ENCODE measurements around the gene SLC4A5.

Gene SLC4A5

DNA sequence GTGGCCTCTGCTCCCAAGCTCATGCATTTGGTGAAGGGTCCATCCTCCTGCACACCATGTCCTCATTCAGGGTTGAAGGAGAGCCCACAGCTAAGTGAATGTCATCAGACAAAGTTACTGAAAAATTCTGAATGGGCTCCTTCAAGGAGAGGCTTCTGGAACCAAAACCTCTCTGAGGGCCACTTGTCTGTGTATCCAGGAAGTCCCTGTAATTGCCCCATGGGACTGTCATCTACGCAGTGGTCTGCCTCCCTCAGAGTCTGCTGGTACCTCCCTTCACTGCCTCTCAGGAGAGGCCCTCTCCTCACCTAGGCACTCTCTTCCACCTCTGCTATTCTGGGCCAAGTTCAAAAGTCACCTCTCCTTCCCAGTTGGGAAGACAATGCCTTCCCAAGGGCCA is 68.0 kb downstream of the SLC4A5 start:
- TF ChIP-seq, protein P1, sequence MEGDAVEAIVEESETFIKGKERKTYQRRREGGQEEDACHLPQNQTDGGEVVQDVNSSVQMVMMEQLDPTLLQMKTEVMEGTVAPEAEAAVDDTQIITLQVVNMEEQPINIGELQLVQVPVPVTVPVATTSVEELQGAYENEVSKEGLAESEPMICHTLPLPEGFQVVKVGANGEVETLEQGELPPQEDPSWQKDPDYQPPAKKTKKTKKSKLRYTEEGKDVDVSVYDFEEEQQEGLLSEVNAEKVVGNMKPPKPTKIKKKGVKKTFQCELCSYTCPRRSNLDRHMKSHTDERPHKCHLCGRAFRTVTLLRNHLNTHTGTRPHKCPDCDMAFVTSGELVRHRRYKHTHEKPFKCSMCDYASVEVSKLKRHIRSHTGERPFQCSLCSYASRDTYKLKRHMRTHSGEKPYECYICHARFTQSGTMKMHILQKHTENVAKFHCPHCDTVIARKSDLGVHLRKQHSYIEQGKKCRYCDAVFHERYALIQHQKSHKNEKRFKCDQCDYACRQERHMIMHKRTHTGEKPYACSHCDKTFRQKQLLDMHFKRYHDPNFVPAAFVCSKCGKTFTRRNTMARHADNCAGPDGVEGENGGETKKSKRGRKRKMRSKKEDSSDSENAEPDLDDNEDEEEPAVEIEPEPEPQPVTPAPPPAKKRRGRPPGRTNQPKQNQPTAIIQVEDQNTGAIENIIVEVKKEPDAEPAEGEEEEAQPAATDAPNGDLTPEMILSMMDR (IDR thresholded peaks at IDR 0.05), result no peak
- Histone ChIP-seq H3K4me3 (no peak overlapping the region), H3K27ac (no peak overlapping the region)
- no peak for DNase-seq (ENCODE audit: low spot score)

DNA sequence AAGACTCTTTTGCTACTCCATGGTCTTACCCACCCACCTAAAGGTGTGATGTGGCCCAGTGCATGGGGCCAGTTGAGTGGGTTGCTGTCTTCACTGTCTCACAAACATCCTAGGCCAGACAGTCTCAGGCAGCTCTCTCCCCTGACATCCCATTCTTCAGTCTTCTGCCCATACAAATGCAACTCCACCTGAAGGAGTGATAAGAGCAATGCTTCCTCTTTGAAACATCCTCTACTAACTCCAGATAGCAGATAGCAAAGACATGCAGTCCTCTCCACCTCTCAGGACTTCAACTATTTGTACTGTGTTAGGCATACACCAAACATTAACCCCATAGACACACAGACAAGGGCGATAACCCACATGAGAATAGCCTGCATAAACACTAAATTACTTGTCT is 73.5 kb downstream of the SLC4A5 start:
- no peak overlapping the region for H3K4me3 ChIP-seq
- no peak for DNase-seq (ENCODE audit: low spot score)
- TF ChIP-seq, protein P1 (IDR thresholded peaks at IDR 0.05), result no peak
- H3K27ac ChIP-seq, result no peak overlapping the region

DNA sequence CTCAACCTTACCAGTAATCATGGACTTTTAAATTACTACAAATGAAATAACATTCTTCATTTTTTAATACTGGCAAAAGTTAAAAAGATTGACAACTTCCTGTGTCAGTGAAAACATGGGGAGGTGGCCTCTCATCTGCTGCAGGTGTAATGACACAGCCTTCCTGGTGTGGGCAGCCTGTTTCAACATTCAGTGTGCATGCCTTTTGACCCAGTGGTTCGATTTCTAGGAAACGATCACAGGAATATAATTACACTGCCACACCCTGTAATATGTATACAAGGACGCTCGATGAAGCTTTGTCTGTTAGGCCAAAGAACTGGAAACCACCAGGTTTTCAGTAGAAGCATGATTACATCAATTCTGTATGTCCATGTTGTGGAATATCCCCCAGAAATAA is 76.1 kb downstream of the SLC4A5 start:
- no peak for DNase-seq (ENCODE audit: low spot score)
- TF ChIP-seq, protein P1 (IDR thresholded peaks at IDR 0.05), result no peak
- Histone ChIP-seq H3K27ac (no peak overlapping the region), H3K4me3 (no peak overlapping the region)

DNA sequence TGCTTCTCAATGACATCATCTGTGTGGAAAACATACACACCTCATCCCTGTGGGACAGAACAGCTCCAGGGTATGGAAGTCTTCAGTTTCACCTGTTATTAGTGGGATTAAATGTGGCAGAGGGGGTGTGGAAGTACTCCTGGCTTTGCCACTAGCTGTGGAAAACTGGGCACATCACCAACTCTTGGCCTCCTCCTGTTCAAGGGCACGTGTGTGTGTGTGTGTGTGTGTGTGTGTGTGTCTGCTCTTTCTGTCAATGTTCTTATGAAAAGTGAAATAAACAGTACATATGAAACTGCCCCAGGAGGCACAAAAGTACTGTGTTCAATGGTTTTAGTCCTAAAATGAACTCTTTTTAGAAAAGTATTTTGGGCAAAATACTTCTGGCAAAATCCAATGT is 78.9 kb downstream of the SLC4A5 start:
- TF ChIP-seq, protein P1 (IDR thresholded peaks at IDR 0.05), result no peak
- Histone ChIP-seq H3K27ac (no peak overlapping the region), H3K4me3 (no peak overlapping the region)
- no peak for DNase-seq (ENCODE audit: low spot score)

DNA sequence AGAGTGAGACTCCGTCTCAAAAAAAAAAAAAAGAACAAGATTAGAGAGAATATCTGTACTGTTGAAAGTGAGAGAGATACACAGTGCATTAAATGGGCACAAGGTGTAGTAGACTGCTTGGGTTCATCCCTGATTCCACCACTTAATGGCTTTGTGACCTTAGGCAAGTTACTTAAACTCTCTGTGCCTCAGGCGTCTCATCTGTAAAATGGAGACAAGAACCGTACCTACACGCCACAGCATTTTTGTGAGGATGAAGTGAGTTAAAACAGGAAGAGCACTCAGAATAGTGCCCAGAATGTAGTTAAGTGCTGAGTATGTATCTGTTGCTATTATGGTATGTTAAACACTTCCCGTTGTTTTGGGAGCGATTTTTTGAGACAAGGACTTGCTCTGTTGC is 80.5 kb downstream of the SLC4A5 start:
- DNase-seq (ENCODE audit: low spot score), result no peak
- TF ChIP-seq, protein P1 (IDR thresholded peaks at IDR 0.05), result no peak

GRCh38 chr2:74261204-74261864 is 81.9 kb downstream of the SLC4A5 start:
- no peak overlapping the region for H3K27ac ChIP-seq
- TF ChIP-seq, protein P1 (IDR thresholded peaks at IDR 0.05), result peak; percentile 61
- H3K4me3 ChIP-seq, result no peak overlapping the region
- DNase-seq (ENCODE audit: low spot score), result no peak

More for the DNA sequence above, 80.5 kb downstream of the SLC4A5 start:
- H3K27ac ChIP-seq, result no peak overlapping the region
- no peak overlapping the region for H3K4me3 ChIP-seq

GRCh38 chr2:74260495-74260894 is 82.7 kb downstream of the SLC4A5 start:
- no peak for DNase-seq (ENCODE audit: low spot score)
- Histone ChIP-seq H3K4me3 (no peak overlapping the region), H3K27ac (no peak overlapping the region)
- TF ChIP-seq, protein P1 (IDR thresholded peaks at IDR 0.05), result no peak
